Activated naive CD4-positive, alpha-beta T cell treated with anti-CD3 and anti-CD28 coated beads for 36 hours (primary cell): ENCODE results near the gene PLEK2. TPM values are rescaled to one million over a fixed set of nuclear protein-coding genes. Genes with fewer than 3 reads are reported as not detected.

Experiments
- CTCF ChIA-PET: fragments of 350-600 bp; sonication (Branson Sonifier 250); formaldehyde crosslinking; loops from one replicate; lab custom pipeline; 2021; ENCODE audit warnings: antibody characterized with exemption; lab: Charles Lee
- DNase-seq: peaks from one replicate; pipeline ENCODE4 v3.0.0-alpha.2; 2020
- H3K27ac Mint-ChIP-seq: one replicate; pipeline ENCODE4 v1.8.0; 2021; ENCODE audit warnings: mild to moderate bottlenecking, mixed read lengths
- H3K27me3 Mint-ChIP-seq: one replicate; pipeline ENCODE4 v1.8.0; 2021; ENCODE audit warnings: low read depth, mixed read lengths
- H3K36me3 Mint-ChIP-seq: one replicate; pipeline ENCODE4 v1.8.0; 2021; ENCODE audit warnings: low read depth, mixed read lengths
- H3K4me1 Mint-ChIP-seq: one replicate; pipeline ENCODE4 v1.8.0; 2021; ENCODE audit warnings: low read depth, mixed read lengths
- H3K4me3 Mint-ChIP-seq: one replicate; pipeline ENCODE4 v1.8.0; 2021; ENCODE audit warnings: mild to moderate bottlenecking, moderate library complexity, mixed read lengths
- H3K9me3 Mint-ChIP-seq: one replicate; pipeline ENCODE4 v1.8.0; 2021; ENCODE audit warnings: mixed read lengths
- intact Hi-C: fragments of 100-400 bp; cut with micrococcal nuclease; formaldehyde crosslinking; loops from one replicate; pipeline ENCODE4 v1.15.1; 2023
- total RNA-seq, 2 experiments: library from RNA; stranded (reverse); gene quantifications; one replicate each; pipeline ENCODE4 v1.2.3, GENCODE V29; 2021

Gene PLEK2
- total RNA-seq, 2 experiments from 2014 or later = 2.2 to 3.2 TPM

DNA sequence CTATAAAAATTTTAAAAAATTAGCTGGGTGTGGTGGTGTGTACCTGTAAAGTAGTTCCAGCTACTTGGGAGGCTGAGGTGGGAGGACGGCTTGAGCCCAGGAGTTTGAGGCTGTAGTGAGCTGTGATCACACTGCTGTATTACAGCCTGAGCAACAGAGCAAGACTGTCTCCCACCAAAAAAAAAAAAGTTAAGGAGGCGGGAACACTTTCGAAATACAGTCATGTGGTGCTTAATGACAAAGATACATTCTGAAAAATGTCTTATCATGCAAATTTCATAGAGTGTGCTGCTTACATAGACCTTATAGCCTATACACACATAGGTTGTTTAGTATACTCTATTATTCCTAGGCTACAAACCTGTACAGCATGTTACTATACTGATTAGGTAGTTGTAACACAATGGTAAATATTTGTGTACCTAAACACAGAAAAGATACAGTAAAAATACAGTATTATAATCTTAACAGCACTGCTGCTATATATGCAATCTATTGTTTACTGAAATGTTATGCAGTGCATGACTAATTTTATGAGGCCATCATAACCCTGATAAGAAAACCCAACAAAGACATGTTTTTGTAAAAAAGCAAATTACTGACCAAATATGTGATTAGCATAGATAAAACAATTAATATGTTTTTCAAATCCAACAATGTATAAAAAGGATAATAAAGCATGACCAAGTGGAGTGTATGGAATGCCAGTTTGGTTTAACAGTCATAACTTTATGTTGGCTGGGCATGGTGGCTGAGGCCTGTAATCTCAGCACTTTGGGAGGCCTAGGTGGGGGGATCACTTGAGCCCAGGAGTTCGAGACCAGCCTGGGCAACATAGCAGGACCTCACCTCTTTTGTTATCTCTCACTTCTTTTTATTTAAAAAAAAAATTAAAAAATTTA is 40.5 kb downstream of the PLEK2 start:
- Mint-ChIP-seq H3K27me3 (no peaks in the 10 kb centered on the region), H3K27ac (no peak overlapping the region), H3K4me3 (no peak overlapping the region), H3K9me3 (no peaks in the 10 kb centered on the region), H3K4me1 (peaks cover 46% of the 10 kb centered on the region), H3K36me3 (peaks cover 22% of the 10 kb centered on the region)
- no peak for DNase-seq
- CTCF ChIA-PET = no interaction called here
- intact Hi-C loops = no loop called here

DNA sequence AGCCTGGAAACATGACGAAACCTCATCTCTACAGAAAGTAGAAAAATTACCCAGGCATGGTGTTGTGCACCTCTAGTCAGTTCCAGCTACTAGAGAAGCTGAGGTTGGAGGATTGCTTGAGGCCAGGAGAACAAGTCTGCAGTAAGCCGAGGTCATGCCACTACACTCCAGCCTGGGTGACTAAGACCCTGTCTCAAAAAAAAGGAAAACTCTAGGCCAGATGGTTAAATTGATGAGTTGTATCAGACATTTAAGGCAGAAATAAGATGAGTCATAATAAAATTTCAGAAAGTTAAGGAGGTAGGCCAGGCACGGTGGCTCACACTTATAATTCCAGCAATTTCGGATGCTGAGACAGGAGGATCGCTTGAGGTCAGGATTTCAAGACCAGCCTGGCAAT is 41.1 kb downstream of the PLEK2 start:
- peak overlapping the region; percentile 7 for H3K27ac Mint-ChIP-seq
- peaks cover 22% of the 10 kb centered on the region for H3K36me3 Mint-ChIP-seq
- peaks cover 52% of the 10 kb centered on the region for H3K4me1 Mint-ChIP-seq

DNA sequence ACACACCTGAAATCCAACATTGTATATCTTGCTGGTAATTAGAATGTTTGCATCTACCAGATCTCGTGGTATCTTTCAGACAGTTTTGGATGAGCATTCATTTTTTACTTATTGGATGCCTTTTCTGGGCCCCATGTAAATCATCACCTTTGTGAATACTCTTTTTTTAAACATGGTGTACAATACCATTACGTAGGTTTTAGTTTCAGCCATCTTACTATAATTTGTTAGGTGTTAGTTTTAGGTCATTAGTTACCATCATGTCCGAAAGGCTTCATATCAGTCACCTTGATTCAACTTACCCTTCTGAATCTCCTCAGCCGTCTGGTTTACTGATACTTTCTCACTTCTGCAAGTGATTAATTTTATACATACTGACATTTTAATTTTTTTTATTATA is 46.5 kb downstream of the PLEK2 start:
- intact Hi-C loops = no loop called here
- H3K4me3 Mint-ChIP-seq = no peak overlapping the region
- no peaks in the 10 kb centered on the region for H3K27me3 Mint-ChIP-seq
- CTCF ChIA-PET = interaction anchor here (0.6 kb wide), 1 partner anchor 46 kb away, joined by 3 read pairs; no protein-coding TSS in a partner anchor
- H3K9me3 Mint-ChIP-seq = no peaks in the 10 kb centered on the region
- H3K4me1 Mint-ChIP-seq = peaks cover 64% of the 10 kb centered on the region
- peaks cover 30% of the 10 kb centered on the region for H3K36me3 Mint-ChIP-seq
- no peak for DNase-seq
- no peak overlapping the region for H3K27ac Mint-ChIP-seq

More for the DNA sequence above, 41.1 kb downstream of the PLEK2 start:
- intact Hi-C loops = no loop called here
- H3K27me3 Mint-ChIP-seq = no peaks in the 10 kb centered on the region
- no peaks in the 10 kb centered on the region for H3K9me3 Mint-ChIP-seq
- no peak overlapping the region for H3K4me3 Mint-ChIP-seq
- DNase-seq = no peak
- CTCF ChIA-PET = no interaction called here

DNA sequence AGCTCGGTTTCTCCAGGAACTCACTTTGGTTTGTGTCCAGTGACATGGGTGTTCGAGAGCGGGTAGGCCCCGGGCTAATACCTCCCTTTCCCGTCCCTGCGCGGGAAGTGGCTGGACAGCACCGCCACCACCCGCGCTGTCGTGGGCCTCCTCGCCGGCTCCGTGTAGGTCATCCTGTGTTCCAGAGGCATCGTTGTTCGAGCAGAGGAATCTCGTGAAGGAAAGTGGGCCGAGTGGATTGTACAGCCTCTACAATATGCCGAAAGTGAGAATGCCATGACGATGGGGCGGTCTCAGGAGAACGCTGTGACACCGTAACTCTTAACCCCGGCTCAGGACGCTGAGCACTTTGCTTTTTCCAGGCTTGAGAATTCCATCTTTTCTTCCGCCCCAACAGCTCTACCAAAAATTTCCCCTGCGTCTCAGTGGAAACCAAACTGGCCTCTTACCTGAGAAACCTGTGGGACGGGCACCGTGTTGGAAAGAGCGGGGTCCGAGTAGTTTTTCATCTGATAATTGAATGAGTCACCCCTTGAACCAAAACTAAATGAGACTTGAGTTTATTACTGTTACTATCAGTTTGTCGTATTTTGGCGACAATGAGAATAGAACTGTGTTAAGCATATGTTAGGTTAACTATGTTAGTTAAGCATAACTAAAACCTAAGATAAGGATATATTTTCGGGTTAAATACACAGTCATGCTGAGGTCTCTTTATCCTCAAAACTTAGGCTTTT is 51.3 kb downstream of the PLEK2 start:
- Mint-ChIP-seq H3K4me1 (peaks cover 65% of the 10 kb centered on the region), H3K9me3 (no peaks in the 10 kb centered on the region), H3K36me3 (peaks cover 20% of the 10 kb centered on the region), H3K4me3 (peak overlapping the region; percentile 98), H3K27me3 (no peaks in the 10 kb centered on the region), H3K27ac (peak overlapping the region; percentile 95)
- CTCF ChIA-PET = interaction anchor here (0.6 to 1.9 kb wide), 12 partner anchors 8 to 1110 kb away, joined by 3 to 11 read pairs (median 5); partner anchors contain the start of gene PALS1
- intact Hi-C loops = loop anchor here (1.0 to 2.0 kb wide), 8 partner anchors 119 to 852 kb away; partner anchors contain the start of genes GARIN2, GPHN, PALS1 and PIGH
- DNase-seq = no peak

DNA sequence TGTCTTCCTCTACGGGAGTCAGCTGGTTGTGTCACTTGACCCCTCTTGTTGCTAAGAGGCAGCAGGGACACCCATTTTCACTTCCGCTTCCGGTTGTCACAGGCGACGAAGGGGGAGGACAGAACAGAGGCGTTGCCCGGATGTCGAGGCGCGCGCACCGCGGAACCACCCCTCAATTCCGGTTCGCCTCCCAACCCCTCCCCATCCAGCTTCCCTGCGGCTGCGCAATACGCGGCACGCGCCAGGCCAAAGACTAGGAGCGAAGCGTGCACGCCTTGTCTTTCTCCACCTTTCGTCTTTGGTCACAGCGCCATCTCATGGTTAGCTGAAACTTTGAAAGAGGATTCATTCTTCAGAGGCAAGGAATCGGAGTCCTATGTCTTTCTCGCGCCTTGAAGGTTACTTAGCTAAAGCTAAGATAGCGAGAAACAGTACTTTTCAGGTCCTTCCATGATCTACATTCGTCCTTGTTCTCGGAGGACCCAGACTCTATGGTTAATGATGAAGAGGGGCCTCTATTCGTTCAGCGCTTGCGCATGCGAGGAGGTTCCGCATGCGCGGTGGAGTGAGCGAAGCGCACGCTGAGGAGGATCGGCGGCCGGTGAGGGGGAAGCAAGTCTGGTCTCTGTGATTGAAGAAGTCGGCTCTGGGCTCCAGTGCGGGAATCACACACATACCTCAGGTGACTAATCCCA is 52.0 kb downstream of the PLEK2 start, which contains the start of the genes ATP6V1D and EIF2S1:
Gene ATP6V1D, minus strand, starts transcription at position 30 of the 695 bp plus-strand sequence. CDS start 106 bp downstream, outside the sequence.
Gene EIF2S1, plus strand, starts transcription at position 554 of the 695 bp plus-strand sequence. CDS start 4,440 bp downstream, outside the sequence.
- H3K36me3 Mint-ChIP-seq = peaks cover 16% of the 10 kb centered on the region
- H3K4me3 Mint-ChIP-seq = peak within 1 kb of the TSS; percentile 98
- no peaks in the 10 kb centered on the region for H3K27me3 Mint-ChIP-seq
- intact Hi-C loops = loop anchor here (1.0 to 5.0 kb wide), 11 partner anchors 119 to 852 kb away; partner anchors contain the start of genes GARIN2, GPHN, PALS1 and PIGH
- peak within 1 kb of the TSS; percentile 95 for H3K27ac Mint-ChIP-seq
- peak; percentile 100 for DNase-seq
- H3K9me3 Mint-ChIP-seq = no peaks in the 10 kb centered on the region
- H3K4me1 Mint-ChIP-seq = peaks cover 63% of the 10 kb centered on the region
- CTCF ChIA-PET = interaction anchor here (0.6 to 1.9 kb wide), 18 partner anchors 8 to 1109 kb away, joined by 3 to 11 read pairs (median 4); partner anchors contain the start of gene PALS1

DNA sequence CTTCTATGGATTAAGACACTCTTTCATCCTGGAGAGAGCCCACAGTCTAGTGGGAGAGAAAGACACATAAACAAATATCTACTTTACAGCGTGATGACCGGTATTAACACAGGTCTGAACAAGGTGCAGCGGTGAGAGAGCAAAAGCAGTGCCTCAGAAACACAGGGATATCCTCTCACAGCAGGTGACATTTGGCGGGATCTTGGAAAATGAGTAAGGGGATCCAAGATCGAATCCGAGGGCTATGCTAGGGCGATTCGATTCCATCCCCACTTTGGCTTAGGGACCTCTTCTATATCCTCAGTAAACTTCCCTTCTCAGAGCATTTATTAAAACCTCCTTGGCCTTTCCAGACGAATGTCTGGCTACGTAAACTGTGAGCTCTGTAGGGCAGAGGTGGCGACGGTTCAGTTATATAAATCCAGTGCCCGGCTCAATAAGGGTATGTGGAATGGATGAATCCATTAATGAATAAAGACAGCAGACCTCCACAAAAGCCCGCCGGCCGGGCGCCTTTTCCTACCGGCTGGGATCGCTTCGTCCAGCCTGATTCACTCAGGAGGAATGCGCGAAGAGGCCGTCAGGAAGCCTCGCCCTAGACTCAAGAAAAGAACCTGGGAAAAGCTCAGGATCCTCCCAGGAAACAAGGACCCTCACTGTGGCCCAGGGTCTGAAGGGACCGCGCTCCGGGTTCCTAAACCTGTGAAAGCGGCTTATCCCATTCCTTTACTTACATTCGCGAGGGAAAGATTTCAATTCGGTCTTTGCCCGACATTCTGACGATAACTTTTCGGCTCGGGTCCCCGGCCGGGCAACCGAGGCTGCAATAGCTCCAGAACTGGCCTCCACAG is 52.8 kb downstream of the PLEK2 start:
- peak overlapping the region; percentile 98 for H3K4me3 Mint-ChIP-seq
- no peaks in the 10 kb centered on the region for H3K27me3 Mint-ChIP-seq
- H3K36me3 Mint-ChIP-seq = peaks cover 12% of the 10 kb centered on the region
- CTCF ChIA-PET = interaction anchor here (0.6 to 1.9 kb wide), 15 partner anchors 9 to 860 kb away, joined by 3 to 11 read pairs (median 5); partner anchors contain the start of gene PALS1
- no peak for DNase-seq
- H3K9me3 Mint-ChIP-seq = no peaks in the 10 kb centered on the region
- peak overlapping the region; percentile 95 for H3K27ac Mint-ChIP-seq
- intact Hi-C loops = loop anchor here (1.0 to 5.0 kb wide), 3 partner anchors 173 to 457 kb away; partner anchors contain the start of genes PLEKHH1, VTI1B and ZFYVE26
- peaks cover 56% of the 10 kb centered on the region for H3K4me1 Mint-ChIP-seq

DNA sequence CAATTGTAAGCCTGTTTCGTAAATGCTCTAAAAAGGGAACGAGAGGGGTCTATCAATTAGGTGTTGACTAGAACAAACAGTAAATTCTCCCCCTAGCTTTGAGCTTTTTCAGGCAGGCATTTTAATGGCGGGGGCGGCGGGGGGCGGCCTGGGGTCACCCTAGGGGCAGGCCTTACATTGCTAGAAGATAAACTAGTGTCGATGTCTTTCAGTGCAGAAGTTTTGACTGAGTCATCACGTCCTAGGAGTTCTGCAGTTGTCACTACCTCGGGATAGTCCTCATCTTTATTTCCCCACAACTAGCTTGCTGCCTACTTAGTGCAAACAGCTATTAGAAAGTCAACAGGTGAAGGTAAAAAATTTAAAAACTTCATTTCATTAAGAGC is 54.0 kb downstream of the PLEK2 start:
- CTCF ChIA-PET = no interaction called here
- Mint-ChIP-seq H3K9me3 (no peaks in the 10 kb centered on the region), H3K27ac (no peak overlapping the region), H3K36me3 (peaks cover 11% of the 10 kb centered on the region), H3K4me1 (peaks cover 45% of the 10 kb centered on the region), H3K27me3 (no peaks in the 10 kb centered on the region), H3K4me3 (peak overlapping the region; percentile 98)
- no peak for DNase-seq
- intact Hi-C loops = loop anchor here (2.0 to 5.0 kb wide), 2 partner anchors 174 to 317 kb away; partner anchors contain the start of genes PLEKHH1 and VTI1B

- Mint-ChIP-seq H3K27ac (peak overlapping the region; percentile 5), H3K4me3 (peak overlapping the region; percentile 98), H3K9me3 (no peaks in the 10 kb centered on the region), H3K27me3 (no peaks in the 10 kb centered on the region), H3K36me3 (peaks cover 11% of the 10 kb centered on the region), H3K4me1 (peaks cover 40% of the 10 kb centered on the region)
- intact Hi-C loops = loop anchor here (5.0 kb wide), 1 partner anchor 175 kb away; the partner anchor contains the start of gene PLEKHH1
- CTCF ChIA-PET = interaction anchor here (0.7 to 0.9 kb wide), 2 partner anchors 190 to 214 kb away, joined by 3 read pairs; no protein-coding TSS in a partner anchor
- DNase-seq = no peak
Measured at GRCh38 chr14:67357186-67357968, 54.6 kb downstream of the PLEK2 start.

GRCh38 chr14:67352055-67352454 is 59.9 kb downstream of the PLEK2 start:
- no peaks in the 10 kb centered on the region for H3K9me3 Mint-ChIP-seq
- no peak for DNase-seq
- H3K4me1 Mint-ChIP-seq = peaks cover 10% of the 10 kb centered on the region
- intact Hi-C loops = no loop called here
- no peak overlapping the region for H3K27ac Mint-ChIP-seq
- no peaks in the 10 kb centered on the region for H3K27me3 Mint-ChIP-seq
- CTCF ChIA-PET = interaction anchor here (1.2 to 2.1 kb wide), 2 partner anchors 8 to 9 kb away, joined by 3 to 5 read pairs; no protein-coding TSS in a partner anchor
- H3K4me3 Mint-ChIP-seq = no peak overlapping the region
- H3K36me3 Mint-ChIP-seq = peaks cover 9% of the 10 kb centered on the region

GRCh38 chr14:67345583-67345982 is 66.4 kb downstream of the PLEK2 start:
- no peaks in the 10 kb centered on the region for H3K27me3 Mint-ChIP-seq
- H3K27ac Mint-ChIP-seq = no peak overlapping the region
- DNase-seq = no peak
- H3K36me3 Mint-ChIP-seq = peaks cover 20% of the 10 kb centered on the region
- H3K9me3 Mint-ChIP-seq = no peaks in the 10 kb centered on the region
- CTCF ChIA-PET = interaction anchor here (1.0 kb wide), 1 partner anchor 14 kb away, joined by 3 read pairs; the partner anchor contains the start of gene ATP6V1D
- H3K4me3 Mint-ChIP-seq = no peak overlapping the region
- peaks cover 5% of the 10 kb centered on the region for H3K4me1 Mint-ChIP-seq
- intact Hi-C loops = no loop called here
